K562 (cell line): ENCODE data around the gene MECP2. TPM values are rescaled to one million over a fixed set of nuclear protein-coding genes. Genes with fewer than 3 reads are reported as not detected.

Experiments used
- GABPB2 ChIP-seq: fragments of 250-450 bp; sonication (Bioruptor Pico); conservative IDR thresholded peaks from 2 replicates; pipeline ENCODE4 v1.5.1; 2021; ENCODE audit warnings: mild to moderate bottlenecking
- MYC ChIP-seq, 2 experiments: fragments of 250-450 bp in 1 of 2; sonication (Bioruptor Pico) in 1 of 2; IDR thresholded peaks; 2 replicates each; pipeline versions ENCODE4 v1.5.1 to v1.6.1; 2012 to 2021; ENCODE audit warnings: low read depth in 2 of 2, borderline replicate concordance in 1 of 2, improper control_type of control experiment in 1 of 2, low read length in 1 of 2, mild to moderate bottlenecking in 1 of 2, moderate library complexity in 1 of 2
- NFE2L1 ChIP-seq: fragments of 450-650 bp; IDR thresholded peaks from 2 replicates; pipeline ENCODE4 v1.6.1; 2016; ENCODE audit warnings: missing genetic modification characterization, low read depth, mild to moderate bottlenecking, missing compliant biosample characterization, moderate library complexity, borderline replicate concordance
- RBM39 ChIP-seq: fragments of 200-400 bp; formaldehyde crosslinking; optimal IDR thresholded peaks from 2 replicates; pipeline ENCODE3; 2018; ENCODE audit warnings: low read depth, low read length
- SRSF3 ChIP-seq: fragments of 200-400 bp; formaldehyde crosslinking; IDR thresholded peaks from 2 replicates; pipeline ENCODE4 v1.6.1; 2016; ENCODE audit warnings: mild to moderate bottlenecking, low read length, moderate library complexity; ENCODE audit not compliant: insufficient read depth
- TGIF2 ChIP-seq: sonication (generic); formaldehyde crosslinking; IDR thresholded peaks from 2 replicates; pipeline ENCODE4 v1.8.1; 2022; ENCODE audit warnings: mild to moderate bottlenecking, missing genetic modification reagents, moderate library complexity
- TRIM24 ChIP-seq, 2 experiments: fragments of 450-650 bp; IDR thresholded peaks; 2 replicates each; pipeline ENCODE4 v1.6.1; 2016
- ZNF384 ChIP-seq: IDR thresholded peaks from 2 replicates; pipeline ENCODE4 v1.6.1; 2012; ENCODE audit warnings: low read depth, low read length, improper control_type of control experiment
- ZNF583 ChIP-seq: fragments of 250-450 bp; sonication (Bioruptor Pico); IDR thresholded peaks from 2 replicates; pipeline ENCODE4 v1.4.0; 2020
- polyA plus RNA-seq, 8 experiments: library from polyadenylated mRNA; depleted of rRNA in 4 of 8; stranded (reverse) in 5 of 8; unstranded in 3 of 8; fragments of >200 nt; fragmentation: Nextera tagmentation in 2 of 8; fragmentation: Illumina TruSeq in 1 of 8; extraction: Ambion mirVana in 2 of 8; extraction: Trizol in 1 of 8; gene quantifications; 2 replicates each; pipeline versions ENCODE4 v1.2.1 to v1.2.3, GENCODE V29; 2011 to 2014; ENCODE audit warnings: inconsistent platforms in 1 of 8, missing spikeins in 1 of 8
- total RNA-seq, 7 experiments: library from RNA; depleted of rRNA in 6 of 7; stranded (reverse); fragments of >200 nt in 6 of 7; fragmentation: Illumina TruSeq in 2 of 7; extraction: Trizol in 2 of 7; gene quantifications; 2 replicates each; pipeline versions ENCODE4 v1.2.1 to v1.2.3, GENCODE V29; 2011 to 2021; ENCODE audit warnings: low replicate concordance in 1 of 7
- TF ChIP-seq, protein P1 (sequence below): sonication (generic); formaldehyde crosslinking; IDR thresholded peaks from 2 replicates; pipeline ENCODE4 v1.8.1; 2023; ENCODE audit warnings: mild to moderate bottlenecking, missing genetic modification reagents
- TF ChIP-seq, protein P2 (sequence below): fragments of 250-450 bp; sonication (Bioruptor Pico); IDR thresholded peaks from 2 replicates; pipeline ENCODE4 v1.8.0; 2021; ENCODE audit warnings: mild to moderate bottlenecking, moderate library complexity
- TF ChIP-seq, protein P3 (sequence below): fragments of 450-650 bp; IDR thresholded peaks from 2 replicates; pipeline ENCODE4 v1.6.1; 2014; ENCODE audit warnings: low read depth, mild to moderate bottlenecking, moderate library complexity, borderline replicate concordance

Gene MECP2
- total and polyA plus RNA-seq, 9 of the 15 experiments (the other 6 are each of a cell fraction or from before 2014, with no cell fraction given) = 2.1 to 50.9 (median 30.5) TPM

DNA sequence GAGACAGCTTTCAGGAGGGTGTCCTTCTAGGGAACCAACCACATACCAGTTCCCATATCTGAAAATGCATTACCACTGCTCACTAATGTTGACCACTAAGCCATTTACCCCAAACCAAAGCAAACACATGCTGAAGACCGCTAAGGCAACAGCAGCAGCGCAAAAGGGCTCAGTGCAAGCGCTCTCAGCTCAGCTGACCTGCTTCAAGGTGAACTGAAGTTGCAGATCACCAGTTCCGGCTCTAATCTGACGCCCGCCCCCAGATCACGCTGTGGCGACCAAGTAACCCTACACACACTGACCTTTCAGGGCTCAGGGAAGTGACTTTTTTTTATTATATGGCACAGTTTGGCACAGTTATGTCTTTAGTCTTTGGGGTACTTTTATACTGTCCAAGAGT is 5.8 kb downstream of the MECP2 start (continued):
- peak; percentile 6; the same call in 1 of the 2 replicates for TF ChIP-seq MYC (IDR thresholded peaks at IDR 0.05; ENCODE audit: low read depth, low read length)
- TF ChIP-seq MYC (CRISPR knock-in tag; IDR thresholded peaks at IDR 0.05; ENCODE audit: borderline replicate concordance, low read depth) = no peak
- TF ChIP-seq, protein P1, sequence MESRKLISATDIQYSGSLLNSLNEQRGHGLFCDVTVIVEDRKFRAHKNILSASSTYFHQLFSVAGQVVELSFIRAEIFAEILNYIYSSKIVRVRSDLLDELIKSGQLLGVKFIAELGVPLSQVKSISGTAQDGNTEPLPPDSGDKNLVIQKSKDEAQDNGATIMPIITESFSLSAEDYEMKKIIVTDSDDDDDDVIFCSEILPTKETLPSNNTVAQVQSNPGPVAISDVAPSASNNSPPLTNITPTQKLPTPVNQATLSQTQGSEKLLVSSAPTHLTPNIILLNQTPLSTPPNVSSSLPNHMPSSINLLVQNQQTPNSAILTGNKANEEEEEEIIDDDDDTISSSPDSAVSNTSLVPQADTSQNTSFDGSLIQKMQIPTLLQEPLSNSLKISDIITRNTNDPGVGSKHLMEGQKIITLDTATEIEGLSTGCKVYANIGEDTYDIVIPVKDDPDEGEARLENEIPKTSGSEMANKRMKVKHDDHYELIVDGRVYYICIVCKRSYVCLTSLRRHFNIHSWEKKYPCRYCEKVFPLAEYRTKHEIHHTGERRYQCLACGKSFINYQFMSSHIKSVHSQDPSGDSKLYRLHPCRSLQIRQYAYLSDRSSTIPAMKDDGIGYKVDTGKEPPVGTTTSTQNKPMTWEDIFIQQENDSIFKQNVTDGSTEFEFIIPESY (CRISPR knock-in tag) = no peak
- TF ChIP-seq SRSF3 = no peak
- TF ChIP-seq TGIF2 = no peak
- no peak for TF ChIP-seq RBM39
- no peak for TF ChIP-seq TRIM24 (IDR thresholded peaks at IDR 0.05)
- TF ChIP-seq, protein P2, sequence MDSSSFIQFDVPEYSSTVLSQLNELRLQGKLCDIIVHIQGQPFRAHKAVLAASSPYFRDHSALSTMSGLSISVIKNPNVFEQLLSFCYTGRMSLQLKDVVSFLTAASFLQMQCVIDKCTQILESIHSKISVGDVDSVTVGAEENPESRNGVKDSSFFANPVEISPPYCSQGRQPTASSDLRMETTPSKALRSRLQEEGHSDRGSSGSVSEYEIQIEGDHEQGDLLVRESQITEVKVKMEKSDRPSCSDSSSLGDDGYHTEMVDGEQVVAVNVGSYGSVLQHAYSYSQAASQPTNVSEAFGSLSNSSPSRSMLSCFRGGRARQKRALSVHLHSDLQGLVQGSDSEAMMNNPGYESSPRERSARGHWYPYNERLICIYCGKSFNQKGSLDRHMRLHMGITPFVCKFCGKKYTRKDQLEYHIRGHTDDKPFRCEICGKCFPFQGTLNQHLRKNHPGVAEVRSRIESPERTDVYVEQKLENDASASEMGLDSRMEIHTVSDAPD (CRISPR knock-in tag) = no peak
- TF ChIP-seq ZNF583 = no peak
- no peak for TF ChIP-seq NFE2L1 (tag)
- TF ChIP-seq GABPB2 (CRISPR knock-in tag) = no peak
- TF ChIP-seq ZNF384 = 0 out of 2 replicates have a peak, but pooled peaks have one; percentile 28
- TF ChIP-seq, protein P3, sequence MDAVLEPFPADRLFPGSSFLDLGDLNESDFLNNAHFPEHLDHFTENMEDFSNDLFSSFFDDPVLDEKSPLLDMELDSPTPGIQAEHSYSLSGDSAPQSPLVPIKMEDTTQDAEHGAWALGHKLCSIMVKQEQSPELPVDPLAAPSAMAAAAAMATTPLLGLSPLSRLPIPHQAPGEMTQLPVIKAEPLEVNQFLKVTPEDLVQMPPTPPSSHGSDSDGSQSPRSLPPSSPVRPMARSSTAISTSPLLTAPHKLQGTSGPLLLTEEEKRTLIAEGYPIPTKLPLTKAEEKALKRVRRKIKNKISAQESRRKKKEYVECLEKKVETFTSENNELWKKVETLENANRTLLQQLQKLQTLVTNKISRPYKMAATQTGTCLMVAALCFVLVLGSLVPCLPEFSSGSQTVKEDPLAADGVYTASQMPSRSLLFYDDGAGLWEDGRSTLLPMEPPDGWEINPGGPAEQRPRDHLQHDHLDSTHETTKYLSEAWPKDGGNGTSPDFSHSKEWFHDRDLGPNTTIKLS = no peak
- TF ChIP-seq, all 486 proteins: peak for 26
